ENCODE results near the gene MIB2.

Gene MIB2

GRCh38 chr1:1623631-1624442, 8.5 kb downstream of the MIB2 start:
- DNase-seq (ENCODE audit: low read depth), result no peak
- no peak for TF ChIP-seq CTCF (conservative IDR thresholded peaks at IDR 0.05; ENCODE audit: control insufficient read depth, insufficient read depth, low read depth, low read length)
- H3K4me3 ChIP-seq (ENCODE audit: control insufficient read depth, low read depth, low read length), result no peak overlapping the region

GRCh38 chr1:1624443-1625403, 9.4 kb downstream of the MIB2 start:
- no peak overlapping the region for H3K4me3 ChIP-seq (ENCODE audit: control insufficient read depth, low read depth, low read length)
- TF ChIP-seq CTCF (conservative IDR thresholded peaks at IDR 0.05; ENCODE audit: control insufficient read depth, insufficient read depth, low read depth, low read length), result no peak
- no peak for DNase-seq (ENCODE audit: low read depth)

GRCh38 chr1:1625404-1625775, 10.1 kb downstream of the MIB2 start:
- no peak for TF ChIP-seq CTCF (conservative IDR thresholded peaks at IDR 0.05; ENCODE audit: control insufficient read depth, insufficient read depth, low read depth, low read length)
- no peak for DNase-seq (ENCODE audit: low read depth)
- H3K4me3 ChIP-seq (ENCODE audit: control insufficient read depth, low read depth, low read length), result no peak overlapping the region

GRCh38 chr1:1625824-1626206, 10.5 kb downstream of the MIB2 start:
- DNase-seq (ENCODE audit: low read depth), result no peak
- no peak for TF ChIP-seq CTCF (conservative IDR thresholded peaks at IDR 0.05; ENCODE audit: control insufficient read depth, insufficient read depth, low read depth, low read length)
- no peak overlapping the region for H3K4me3 ChIP-seq (ENCODE audit: control insufficient read depth, low read depth, low read length)

GRCh38 chr1:1626207-1627141, 11.2 kb downstream of the MIB2 start:
- DNase-seq (ENCODE audit: low read depth), result no peak
- TF ChIP-seq CTCF (conservative IDR thresholded peaks at IDR 0.05; ENCODE audit: control insufficient read depth, insufficient read depth, low read depth, low read length), result no peak
- no peak overlapping the region for H3K4me3 ChIP-seq (ENCODE audit: control insufficient read depth, low read depth, low read length)

- no peak overlapping the region for H3K4me3 ChIP-seq (ENCODE audit: control insufficient read depth, low read depth, low read length)
- DNase-seq (ENCODE audit: low read depth), result no peak
- TF ChIP-seq CTCF (conservative IDR thresholded peaks at IDR 0.05; ENCODE audit: control insufficient read depth, insufficient read depth, low read depth, low read length), result no peak
Measured at GRCh38 chr1:1627261-1627828, 12.0 kb downstream of the MIB2 start.
